Endothelial cell of hepatic sinusoid (primary cell): ENCODE results near the gene CYP27C1.

ENCODE experiments used
- in situ Hi-C: cut with HindIII; loops from 2 replicates; pipeline ENCODE4 v1.10.0; 2017; ENCODE audit warnings: low sequenced_read_pairs

The CYP27C1 gene

GRCh38 chr2:127137225-127137624 lies 82.9 kb downstream of the CYP27C1 start:
- in situ Hi-C loops: no loop called here

GRCh38 chr2:127134833-127135830 lies 85.0 kb downstream of the CYP27C1 start:
- in situ Hi-C loops: no loop called here

GRCh38 chr2:127134235-127134634 lies 85.9 kb downstream of the CYP27C1 start:
- in situ Hi-C loops: no loop called here
